Ishikawa (cell line): ENCODE results near the gene CPXM1.

Source experiments
- CEBPB ChIP-seq: IDR thresholded peaks from 2 replicates; pipeline ENCODE4 v1.6.1; 2012
- CREB1 ChIP-seq: IDR thresholded peaks from 2 replicates; pipeline ENCODE4 v1.6.1; 2012; ENCODE audit warnings: low read depth
- EGR1 ChIP-seq: IDR thresholded peaks from 2 replicates; pipeline ENCODE4 v1.6.1; 2012
- EP300 ChIP-seq: IDR thresholded peaks from 2 replicates; pipeline ENCODE4 v1.6.1; 2012; ENCODE audit warnings: borderline replicate concordance
- FOXM1 ChIP-seq: IDR thresholded peaks from 2 replicates; pipeline ENCODE4 v1.6.1; 2012; ENCODE audit warnings: low read depth, borderline replicate concordance
- MAX ChIP-seq: IDR thresholded peaks from 2 replicates; pipeline ENCODE4 v1.6.1; 2012
- RAD21 ChIP-seq: IDR thresholded peaks from 2 replicates; pipeline ENCODE4 v1.6.1; 2012; ENCODE audit warnings: low read depth
- TAF1 ChIP-seq: IDR thresholded peaks from 2 replicates; pipeline ENCODE4 v1.6.1; 2012; ENCODE audit warnings: low read depth, mild to moderate bottlenecking
- YY1 ChIP-seq: IDR thresholded peaks from 2 replicates; pipeline ENCODE4 v1.6.1; 2012; ENCODE audit warnings: low read depth
- TF ChIP-seq, protein P1 (sequence below): IDR thresholded peaks from 2 replicates; pipeline ENCODE4 v1.6.1; 2012; ENCODE audit warnings: low read depth, mild to moderate bottlenecking

DNA sequence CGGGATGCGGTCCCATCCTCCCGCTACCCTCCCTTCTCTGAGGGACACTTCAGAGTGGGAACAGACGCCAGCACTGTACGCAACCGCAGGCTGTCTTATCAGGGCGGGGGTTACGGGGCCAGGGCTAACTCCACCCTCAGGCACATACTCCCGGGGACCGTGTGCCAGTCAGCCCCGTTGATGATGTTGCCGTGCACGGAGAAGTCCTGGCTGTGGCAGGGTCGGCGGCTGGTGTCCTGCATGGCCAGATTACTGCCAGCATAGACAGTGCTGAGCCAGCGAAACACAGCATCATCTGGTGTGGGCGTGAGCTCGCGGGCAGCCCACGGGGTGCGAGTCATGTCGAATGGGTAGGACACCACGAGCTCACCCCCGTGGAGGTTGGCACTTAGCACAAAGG, 5.0 kb downstream of the CPXM1 start:
- TF ChIP-seq, protein P1, sequence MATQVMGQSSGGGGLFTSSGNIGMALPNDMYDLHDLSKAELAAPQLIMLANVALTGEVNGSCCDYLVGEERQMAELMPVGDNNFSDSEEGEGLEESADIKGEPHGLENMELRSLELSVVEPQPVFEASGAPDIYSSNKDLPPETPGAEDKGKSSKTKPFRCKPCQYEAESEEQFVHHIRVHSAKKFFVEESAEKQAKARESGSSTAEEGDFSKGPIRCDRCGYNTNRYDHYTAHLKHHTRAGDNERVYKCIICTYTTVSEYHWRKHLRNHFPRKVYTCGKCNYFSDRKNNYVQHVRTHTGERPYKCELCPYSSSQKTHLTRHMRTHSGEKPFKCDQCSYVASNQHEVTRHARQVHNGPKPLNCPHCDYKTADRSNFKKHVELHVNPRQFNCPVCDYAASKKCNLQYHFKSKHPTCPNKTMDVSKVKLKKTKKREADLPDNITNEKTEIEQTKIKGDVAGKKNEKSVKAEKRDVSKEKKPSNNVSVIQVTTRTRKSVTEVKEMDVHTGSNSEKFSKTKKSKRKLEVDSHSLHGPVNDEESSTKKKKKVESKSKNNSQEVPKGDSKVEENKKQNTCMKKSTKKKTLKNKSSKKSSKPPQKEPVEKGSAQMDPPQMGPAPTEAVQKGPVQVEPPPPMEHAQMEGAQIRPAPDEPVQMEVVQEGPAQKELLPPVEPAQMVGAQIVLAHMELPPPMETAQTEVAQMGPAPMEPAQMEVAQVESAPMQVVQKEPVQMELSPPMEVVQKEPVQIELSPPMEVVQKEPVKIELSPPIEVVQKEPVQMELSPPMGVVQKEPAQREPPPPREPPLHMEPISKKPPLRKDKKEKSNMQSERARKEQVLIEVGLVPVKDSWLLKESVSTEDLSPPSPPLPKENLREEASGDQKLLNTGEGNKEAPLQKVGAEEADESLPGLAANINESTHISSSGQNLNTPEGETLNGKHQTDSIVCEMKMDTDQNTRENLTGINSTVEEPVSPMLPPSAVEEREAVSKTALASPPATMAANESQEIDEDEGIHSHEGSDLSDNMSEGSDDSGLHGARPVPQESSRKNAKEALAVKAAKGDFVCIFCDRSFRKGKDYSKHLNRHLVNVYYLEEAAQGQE: no peak
- TF ChIP-seq EP300 (no peak), MAX (no peak), TAF1 (no peak), FOXM1 (no peak), EGR1 (no peak), YY1 (no peak), CEBPB (no peak), CREB1 (no peak), RAD21 (no peak)
